Osteoblast (primary cell): ENCODE measurements around the gene MYLK. TPM values are rescaled to one million over a fixed set of nuclear protein-coding genes. Genes with fewer than 3 reads are reported as not detected.
A peak's percentile ranks its signal among the peaks of the same experiment; 100 is the strongest.

Source experiments
- DNase-seq: peaks from one replicate; pipeline ENCODE4 v3.0.0; 2011; ENCODE audit warnings: low spot score, mixed read lengths; ENCODE audit not compliant: insufficient read length; ENCODE audit errors: missing footprints
- H2AFZ ChIP-seq: 2 replicates; pipeline ENCODE4 v1.6.0; 2011; ENCODE audit warnings: mild to moderate bottlenecking, low read length
- H3K27ac ChIP-seq: 2 replicates; pipeline ENCODE4 v1.5.1; 2011; ENCODE audit warnings: mild to moderate bottlenecking, low read depth, low read length, moderate library complexity
- H3K27me3 ChIP-seq: 2 replicates; pipeline ENCODE4 v1.6.0; 2012; ENCODE audit warnings: mild to moderate bottlenecking, control low read depth, inconsistent platforms, low read length, moderate library complexity; ENCODE audit not compliant: insufficient read depth
- H3K36me3 ChIP-seq: 2 replicates; pipeline ENCODE4 v1.5.1; 2011; ENCODE audit warnings: mild to moderate bottlenecking, low read length, control low read depth, moderate library complexity; ENCODE audit not compliant: insufficient read depth
- H3K4me1 ChIP-seq: 2 replicates; pipeline ENCODE4 v1.5.1; 2011; ENCODE audit warnings: mild to moderate bottlenecking, low read length, control low read depth, moderate library complexity; ENCODE audit not compliant: insufficient read depth
- H3K4me2 ChIP-seq: 2 replicates; pipeline ENCODE4 v1.6.0; 2011; ENCODE audit warnings: mild to moderate bottlenecking, low read length; ENCODE audit not compliant: insufficient read depth
- H3K4me3 ChIP-seq: fragments of 200-600 bp; sonication (generic); 3 replicates; pipeline ENCODE4 v1.5.1; 2012; ENCODE audit warnings: mild to moderate bottlenecking, low read length, inconsistent platforms; ENCODE audit not compliant: insufficient read depth
- H3K79me2 ChIP-seq: 2 replicates; pipeline ENCODE4 v1.6.0; 2012; ENCODE audit warnings: mild to moderate bottlenecking, low read length, control low read depth, inconsistent platforms; ENCODE audit not compliant: insufficient read depth
- H3K9me3 ChIP-seq: 2 replicates; pipeline ENCODE4 v1.5.1; 2011; ENCODE audit warnings: low read depth, low read length, control low read depth
- H4K20me1 ChIP-seq: 2 replicates; pipeline ENCODE4 v1.6.0; 2012; ENCODE audit warnings: mild to moderate bottlenecking, low read length, control low read depth; ENCODE audit not compliant: insufficient read depth
- total RNA-seq: library from RNA; depleted of rRNA; stranded (reverse); fragments of >200 nt; gene quantifications from 2 replicates; pipeline ENCODE4 v1.2.3, GENCODE V29; 2012
- TF ChIP-seq, protein P1 (sequence below): IDR thresholded peaks from 2 replicates; pipeline ENCODE4 v1.5.1; 2011; ENCODE audit warnings: mild to moderate bottlenecking, low read depth, low read length, moderate library complexity; ENCODE audit errors: extremely low read depth

Gene MYLK
- total RNA-seq, 1 donor = 268 TPM

DNA sequence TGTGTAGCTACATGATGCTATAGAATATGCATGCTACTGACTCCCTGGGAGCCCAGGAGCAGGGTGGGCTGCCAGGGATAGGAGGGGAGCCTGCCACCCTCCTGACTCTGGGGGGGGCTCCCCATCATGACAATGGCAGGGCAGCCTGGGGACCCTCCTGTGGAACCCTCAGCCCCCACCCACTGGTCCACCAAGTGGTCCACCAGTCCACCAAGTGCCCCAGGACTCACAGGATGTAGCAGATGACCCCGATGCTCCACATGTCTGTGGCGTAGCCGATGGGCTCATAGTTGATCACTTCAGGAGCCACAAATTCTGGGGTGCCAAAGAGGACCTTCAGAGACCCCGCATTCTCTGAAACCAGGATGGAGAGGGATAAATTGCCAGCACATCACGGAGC lies 246.3 kb downstream of the MYLK start:
- H3K4me3 ChIP-seq = no peak overlapping the region
- H3K79me2 ChIP-seq = no peaks in the 10 kb centered on the region
- H3K9me3 ChIP-seq = no peaks in the 10 kb centered on the region
- H3K4me1 ChIP-seq = peaks cover 18% of the 10 kb centered on the region
- no peak overlapping the region for H3K4me2 ChIP-seq
- no peak for DNase-seq
- H3K36me3 ChIP-seq = peaks cover 69% of the 10 kb centered on the region
- no peak overlapping the region for H3K27ac ChIP-seq
- no peaks in the 10 kb centered on the region for H3K27me3 ChIP-seq
- no peak overlapping the region for H2AFZ ChIP-seq
- TF ChIP-seq, protein P1, sequence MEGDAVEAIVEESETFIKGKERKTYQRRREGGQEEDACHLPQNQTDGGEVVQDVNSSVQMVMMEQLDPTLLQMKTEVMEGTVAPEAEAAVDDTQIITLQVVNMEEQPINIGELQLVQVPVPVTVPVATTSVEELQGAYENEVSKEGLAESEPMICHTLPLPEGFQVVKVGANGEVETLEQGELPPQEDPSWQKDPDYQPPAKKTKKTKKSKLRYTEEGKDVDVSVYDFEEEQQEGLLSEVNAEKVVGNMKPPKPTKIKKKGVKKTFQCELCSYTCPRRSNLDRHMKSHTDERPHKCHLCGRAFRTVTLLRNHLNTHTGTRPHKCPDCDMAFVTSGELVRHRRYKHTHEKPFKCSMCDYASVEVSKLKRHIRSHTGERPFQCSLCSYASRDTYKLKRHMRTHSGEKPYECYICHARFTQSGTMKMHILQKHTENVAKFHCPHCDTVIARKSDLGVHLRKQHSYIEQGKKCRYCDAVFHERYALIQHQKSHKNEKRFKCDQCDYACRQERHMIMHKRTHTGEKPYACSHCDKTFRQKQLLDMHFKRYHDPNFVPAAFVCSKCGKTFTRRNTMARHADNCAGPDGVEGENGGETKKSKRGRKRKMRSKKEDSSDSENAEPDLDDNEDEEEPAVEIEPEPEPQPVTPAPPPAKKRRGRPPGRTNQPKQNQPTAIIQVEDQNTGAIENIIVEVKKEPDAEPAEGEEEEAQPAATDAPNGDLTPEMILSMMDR = no peak
- peaks cover 10% of the 10 kb centered on the region for H4K20me1 ChIP-seq

DNA sequence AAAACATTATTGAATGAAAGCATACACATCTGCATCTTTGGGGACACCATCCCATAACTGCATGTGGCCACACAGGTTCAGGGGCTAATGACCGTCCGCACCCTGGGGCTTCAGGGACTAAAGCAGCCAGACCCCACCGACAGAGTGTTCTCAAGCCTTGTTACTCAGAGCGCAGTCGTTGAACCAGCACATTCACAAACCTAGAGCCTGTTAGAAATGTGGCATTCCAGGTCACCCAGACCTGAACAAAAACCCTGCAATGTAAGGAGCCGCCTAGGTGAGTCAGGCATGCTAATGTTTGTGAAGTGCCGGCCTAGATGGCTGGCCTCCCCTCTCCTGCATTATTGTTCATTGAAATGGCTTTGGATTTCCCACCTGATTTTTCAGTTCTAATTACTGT lies 247.0 kb downstream of the MYLK start:
- Histone ChIP-seq H4K20me1 (peaks cover 10% of the 10 kb centered on the region), H3K9me3 (no peaks in the 10 kb centered on the region), H2AFZ (no peak overlapping the region), H3K4me2 (no peak overlapping the region), H3K27ac (no peak overlapping the region), H3K36me3 (peaks cover 70% of the 10 kb centered on the region), H3K4me1 (peaks cover 13% of the 10 kb centered on the region), H3K79me2 (no peaks in the 10 kb centered on the region), H3K4me3 (no peak overlapping the region), H3K27me3 (no peaks in the 10 kb centered on the region)
- DNase-seq = no peak
- TF ChIP-seq, protein P1 = no peak

DNA sequence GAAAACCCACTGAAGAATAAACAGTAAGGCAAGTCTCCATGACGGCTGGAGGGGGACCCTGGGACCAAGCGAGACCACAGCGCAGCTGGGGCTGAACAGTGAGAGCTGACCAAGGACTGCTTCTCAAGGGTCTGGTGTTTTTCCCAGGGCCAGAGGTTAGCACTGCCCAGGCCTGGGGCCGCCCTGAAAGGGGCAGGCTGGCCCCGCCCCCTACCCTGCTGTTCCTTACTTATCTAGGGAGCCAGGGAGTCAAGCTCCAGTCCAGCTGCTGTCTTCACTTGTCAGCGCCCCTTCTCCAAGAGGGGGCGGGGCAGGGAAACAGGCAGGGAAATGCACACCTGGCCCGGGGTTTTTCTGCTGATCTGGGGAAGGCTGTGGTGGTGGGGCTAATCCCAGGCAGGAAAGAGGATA lies 247.7 kb downstream of the MYLK start:
- Histone ChIP-seq H3K27ac (no peak overlapping the region), H4K20me1 (peaks cover 10% of the 10 kb centered on the region), H3K4me3 (no peak overlapping the region), H3K9me3 (no peaks in the 10 kb centered on the region), H2AFZ (no peak overlapping the region), H3K79me2 (no peaks in the 10 kb centered on the region), H3K4me2 (no peak overlapping the region), H3K4me1 (peaks cover 12% of the 10 kb centered on the region), H3K36me3 (peaks cover 67% of the 10 kb centered on the region), H3K27me3 (no peaks in the 10 kb centered on the region)
- peak; percentile 72 for DNase-seq
- TF ChIP-seq, protein P1 = no peak

DNA sequence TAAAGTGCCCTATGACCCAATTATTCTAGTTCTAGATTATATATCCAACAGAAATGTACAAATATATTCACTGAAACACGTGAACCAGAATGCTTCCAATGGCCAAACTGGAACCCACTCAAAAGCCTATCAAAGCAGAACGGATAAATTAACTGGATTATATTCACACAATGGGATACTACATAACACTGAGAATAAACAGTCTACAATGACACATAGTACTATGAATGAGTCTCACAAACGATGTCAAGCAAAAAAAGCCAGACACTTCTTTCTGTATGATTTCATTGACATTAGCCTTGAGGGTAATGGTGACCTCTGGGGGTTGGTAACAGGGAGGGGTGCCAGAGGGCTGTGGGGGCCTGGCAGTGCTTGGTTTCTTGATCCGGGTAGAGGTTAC lies 248.4 kb downstream of the MYLK start:
- TF ChIP-seq, protein P1 = no peak
- Histone ChIP-seq H3K27ac (no peak overlapping the region), H4K20me1 (peaks cover 10% of the 10 kb centered on the region), H3K9me3 (no peaks in the 10 kb centered on the region), H3K36me3 (peaks cover 62% of the 10 kb centered on the region), H3K79me2 (no peaks in the 10 kb centered on the region), H3K4me3 (no peak overlapping the region), H3K4me1 (peaks cover 12% of the 10 kb centered on the region), H2AFZ (no peak overlapping the region), H3K27me3 (no peaks in the 10 kb centered on the region), H3K4me2 (no peak overlapping the region)
- no peak for DNase-seq
